Tibial nerve (tissue), 4 donors: ENCODE data around the gene CELA3A. TPM values are rescaled to one million over a fixed set of nuclear protein-coding genes. Genes with fewer than 3 reads are reported as not detected.
"Not testable (repeated sequence)": the region's sequence is repeated elsewhere in the genome, so short reads cannot be mapped to it uniquely, and the experiment has no call there.

ENCODE experiments used
- DNase-seq, 2 donors: peaks; one replicate each; pipeline ENCODE4 v3.0.0-alpha.2; 2019; ENCODE audit warnings: low spot score in 2 of 2
- H3K27ac ChIP-seq, 4 donors: fragments of 200-600 bp; sonication (generic) in 3 of 4; one replicate each; pipeline ENCODE4 v1.5.1; 2017 to 2019; ENCODE audit warnings: mild to moderate bottlenecking in 1 of 4
- H3K27me3 ChIP-seq, 2 donors: fragments of 200-600 bp; sonication (generic) in 1 of 2; one replicate each; pipeline versions ENCODE4 v1.5.1 to v1.6.0; 2017 to 2019
- H3K36me3 ChIP-seq, 3 donors: fragments of 200-600 bp; sonication (generic); one replicate each; pipeline ENCODE4 v1.5.1; 2018 to 2019
- H3K4me1 ChIP-seq, 4 donors: fragments of 200-600 bp; sonication (generic) in 3 of 4; one replicate each; pipeline ENCODE4 v1.5.1; 2017 to 2019
- H3K4me3 ChIP-seq, 4 donors: fragments of 200-600 bp; sonication (generic) in 3 of 4; one replicate each; pipeline ENCODE4 v1.5.1; 2017 to 2019; ENCODE audit warnings: mild to moderate bottlenecking in 1 of 4, moderate library complexity in 1 of 4
- H3K9me3 ChIP-seq, 4 donors: fragments of 200-600 bp; sonication (generic) in 3 of 4; one replicate each; pipeline ENCODE4 v1.5.1; 2017 to 2019
- CTCF ChIP-seq, 5 experiments: fragments of 200-600 bp in 3 of 5; fragments of 450-650 bp in 2 of 5; sonication (generic) in 3 of 5; IDR thresholded peaks; one replicate each; pipeline ENCODE4 v1.5.1; 2016 to 2019; ENCODE audit warnings: antibody characterized with exemption in 5 of 5, mild to moderate bottlenecking in 3 of 5, moderate library complexity in 2 of 5
- EP300 ChIP-seq, 2 donors: sonication (generic); formaldehyde crosslinking; IDR thresholded peaks; one replicate each; pipeline ENCODE4 v1.6.1; 2017; ENCODE audit warnings: antibody characterized with exemption in 2 of 2, mild to moderate bottlenecking in 1 of 2
- POLR2A ChIP-seq, 2 donors: fragments of 450-650 bp; IDR thresholded peaks; one replicate each; pipeline ENCODE4 v1.6.1; 2017; ENCODE audit warnings: antibody characterized with exemption in 2 of 2, mild to moderate bottlenecking in 2 of 2, moderate library complexity in 2 of 2
- WGBS, 2 donors: methylation state at CpG; one replicate each; pipeline ENCODE4 v1.1.5; 2018; 5-methylcytosine and 5-hydroxymethylcytosine counted together
- total RNA-seq, 4 donors: library from RNA; depleted of rRNA; stranded (reverse); fragments of >200 nt; gene quantifications; one replicate each; pipeline ENCODE4 v1.1.0, GENCODE V29; 2016

CELA3A gene
- total RNA-seq, 4 donors from 2014 or later = 4.0 to 60.6 (median 6.0) TPM

- not testable (repeated sequence) for H3K4me3 ChIP-seq, H3K9me3 ChIP-seq, H3K36me3 ChIP-seq, H3K4me1 ChIP-seq, H3K27me3 ChIP-seq, H3K27ac ChIP-seq
- peak in 2 of 5 experiments; percentile 12 to 14 for TF ChIP-seq CTCF (IDR thresholded peaks at IDR 0.05)
- DNase-seq = peak in 1 of 2 donors; percentile 27
- WGBS, 2 donors = 69 to 70% methylated on average over 15 to 18 of the region's 18 CpGs
These were observed 4.0 kb downstream of the CELA3A start for GRCh38 chr1:22005261-22006149.

- not testable (repeated sequence) for H3K27me3 ChIP-seq, H3K27ac ChIP-seq, H3K4me3 ChIP-seq, H3K4me1 ChIP-seq, H3K9me3 ChIP-seq, H3K36me3 ChIP-seq, DNase-seq
- WGBS, 2 donors = 65 to 76% methylated on average over 13 of the region's 13 CpGs
These were observed 5.3 kb downstream of the CELA3A start for GRCh38 chr1:22006736-22007135.

- 89 to 90% methylated on average over 2 to 8 of the region's 10 CpGs for WGBS, 2 donors
These were observed 5.8 kb downstream of the CELA3A start for GRCh38 chr1:22007262-22007661.

GRCh38 chr1:22009566-22009965 lies 8.1 kb downstream of the CELA3A start:
- H3K27ac ChIP-seq = not testable (repeated sequence)

More at GRCh38 chr1:22007262-22007661, 5.8 kb downstream of the CELA3A start:
- H3K4me3 ChIP-seq, H3K27me3 ChIP-seq, H3K9me3 ChIP-seq, H3K36me3 ChIP-seq, H3K4me1 ChIP-seq, DNase-seq, H3K27ac ChIP-seq: not testable (repeated sequence)

GRCh38 chr1:22012752-22013151 lies 11.3 kb downstream of the CELA3A start:
- not testable (repeated sequence) for H3K4me3 ChIP-seq, H3K9me3 ChIP-seq, H3K27ac ChIP-seq, DNase-seq, H3K27me3 ChIP-seq, H3K4me1 ChIP-seq, H3K36me3 ChIP-seq
- WGBS, 2 donors = 58 to 78% methylated on average over 3 to 4 of the region's 4 CpGs

More at GRCh38 chr1:22009566-22009965, 8.1 kb downstream of the CELA3A start:
- DNase-seq, H3K27me3 ChIP-seq, H3K9me3 ChIP-seq, H3K36me3 ChIP-seq, H3K4me3 ChIP-seq, H3K4me1 ChIP-seq: not testable (repeated sequence)
- 75% methylated on average over 8 to 10 of the region's 11 CpGs for WGBS, 2 donors

- H3K4me1 ChIP-seq, H3K27ac ChIP-seq, H3K4me3 ChIP-seq, H3K36me3 ChIP-seq, DNase-seq, H3K9me3 ChIP-seq, H3K27me3 ChIP-seq: not testable (repeated sequence)
- WGBS, 2 donors = 86 to 92% methylated on average over 13 of the region's 13 CpGs
These were observed 13.2 kb downstream of the CELA3A start for GRCh38 chr1:22014575-22015206.

- Histone ChIP-seq H3K27ac (no peak overlapping the region), H3K4me1 (no peaks in the 10 kb centered on the region), H3K27me3 (no peaks in the 10 kb centered on the region), H3K36me3 (no peaks in the 10 kb centered on the region), H3K4me3 (no peak overlapping the region), H3K9me3 (no peaks in the 10 kb centered on the region)
- 57 to 58% methylated on average over 10 of the region's 10 CpGs for WGBS, 2 donors
- peak in 1 of 2 donors; percentile 8 for DNase-seq
- TF ChIP-seq CTCF (IDR thresholded peaks at IDR 0.05) = peak in 1 of 5 experiments; percentile 10
- TF ChIP-seq POLR2A (IDR thresholded peaks at IDR 0.05) = no peak
- TF ChIP-seq EP300 (IDR thresholded peaks at IDR 0.05) = no peak
These were observed 17.4 kb downstream of the CELA3A start for GRCh38 chr1:22018583-22019559.
